GM23338 (cell line): Measurements from ENCODE around the gene ZBTB14. TPM values are rescaled to one million over a fixed set of nuclear protein-coding genes. Genes with fewer than 3 reads are reported as not detected.

Experiments used
- ATAC-seq: fragments of 200-7000 bp; cut with Tn5 transposase; 3 replicates; pipeline ENCODE4 v1.9.1; 2020
- DNase-seq: peaks from one replicate; pipeline ENCODE4 v3.0.0-alpha.2; 2015; ENCODE audit warnings: low spot score
- H2AFZ ChIP-seq: fragments of 200-600 bp; sonication (generic); 2 replicates; pipeline ENCODE4 v1.8.0; 2016; ENCODE audit warnings: antibody characterized with exemption, mild to moderate bottlenecking, moderate library complexity
- H3F3A ChIP-seq: fragments of 200-600 bp; sonication (generic); replicated peaks from 2 replicates; pipeline ENCODE4 v1.8.0; 2017; ENCODE audit warnings: antibody characterized with exemption, mixed run types, low read depth
- H3K27ac ChIP-seq: fragments of 200-600 bp; sonication (generic); 2 replicates; pipeline ENCODE4 v1.6.1; 2016; ENCODE audit warnings: low read depth
- H3K27me3 ChIP-seq: fragments of 200-600 bp; sonication (generic); 2 replicates; pipeline ENCODE4 v1.8.0; 2016; ENCODE audit warnings: mild to moderate bottlenecking, mixed run types, moderate library complexity; ENCODE audit not compliant: insufficient read depth
- H3K36me3 ChIP-seq: fragments of 200-600 bp; sonication (generic); 2 replicates; pipeline ENCODE4 v1.8.0; 2016; ENCODE audit warnings: mild to moderate bottlenecking; ENCODE audit not compliant: insufficient read depth
- H3K4me1 ChIP-seq: fragments of 200-600 bp; sonication (generic); 2 replicates; pipeline ENCODE4 v1.8.0; 2016; ENCODE audit warnings: mild to moderate bottlenecking, moderate library complexity; ENCODE audit not compliant: insufficient read depth
- H3K4me2 ChIP-seq: fragments of 200-600 bp; sonication (generic); 2 replicates; pipeline ENCODE4 v1.7.1; 2017; ENCODE audit warnings: mixed run types
- H3K4me3 ChIP-seq: fragments of 200-600 bp; sonication (generic); 2 replicates; pipeline ENCODE4 v1.6.1; 2016; ENCODE audit warnings: mixed run types
- H3K79me2 ChIP-seq: fragments of 200-600 bp; sonication (generic); replicated peaks from 2 replicates; pipeline ENCODE4 v1.8.0; 2017; ENCODE audit warnings: mild to moderate bottlenecking; ENCODE audit not compliant: insufficient read depth
- H3K9me2 ChIP-seq: fragments of 200-600 bp; sonication (generic); 2 replicates; pipeline ENCODE4 v1.8.0; 2017; ENCODE audit not compliant: insufficient read depth
- H4K20me1 ChIP-seq: fragments of 200-600 bp; sonication (generic); replicated peaks from 2 replicates; pipeline ENCODE4 v1.8.0; 2017; ENCODE audit warnings: mild to moderate bottlenecking; ENCODE audit not compliant: insufficient read depth
- H3K27ac Mint-ChIP-seq: 2 replicates; pipeline ENCODE4 v1.8.0; 2020; ENCODE audit warnings: inconsistent platforms, mild to moderate bottlenecking, moderate library complexity, mixed read lengths
- H3K27me3 Mint-ChIP-seq: 3 replicates; pipeline ENCODE4 v1.8.0; 2022; ENCODE audit warnings: low read depth, mild to moderate bottlenecking, moderate library complexity, mixed read lengths, inconsistent platforms; ENCODE audit not compliant: insufficient read depth, poor library complexity
- H3K36me3 Mint-ChIP-seq: 3 replicates; pipeline ENCODE4 v1.8.0; 2021; ENCODE audit warnings: low read depth, mild to moderate bottlenecking, inconsistent platforms, moderate library complexity, mixed read lengths
- H3K4me1 Mint-ChIP-seq: 3 replicates; pipeline ENCODE4 v1.8.0; 2020; ENCODE audit warnings: mild to moderate bottlenecking, inconsistent platforms, mixed read lengths
- H3K4me3 Mint-ChIP-seq: 3 replicates; pipeline ENCODE4 v1.8.0; 2021; ENCODE audit warnings: moderate library complexity, mild to moderate bottlenecking, inconsistent platforms, mixed read lengths
- H3K9me3 Mint-ChIP-seq: 3 replicates; pipeline ENCODE4 v1.8.0; 2020; ENCODE audit warnings: moderate library complexity, mild to moderate bottlenecking, inconsistent platforms, mixed read lengths
- CREB1 ChIP-seq: fragments of 250-450 bp; sonication (Bioruptor Pico); IDR thresholded peaks from 2 replicates; pipeline ENCODE4 v1.5.0; 2020; ENCODE audit warnings: low read depth, mild to moderate bottlenecking, moderate library complexity
- EZH2phosphoT487 ChIP-seq: fragments of 200-600 bp; sonication (generic); IDR thresholded peaks from one replicate; pipeline ENCODE4 v1.8.1; 2018; ENCODE audit warnings: antibody characterized with exemption; ENCODE audit not compliant: unreplicated experiment
- NANOG ChIP-seq: IDR thresholded peaks from 2 replicates; pipeline ENCODE4 v1.6.1; 2016; ENCODE audit warnings: antibody characterized with exemption, borderline replicate concordance
- POLR2AphosphoS5 ChIP-seq: IDR thresholded peaks from 2 replicates; pipeline ENCODE4 v1.6.1; 2016; ENCODE audit warnings: antibody characterized with exemption, low read depth
- ZNF114 ChIP-seq: fragments of 250-450 bp; sonication (Bioruptor Pico); IDR thresholded peaks from 2 replicates; pipeline ENCODE4 v1.5.0; 2020; ENCODE audit warnings: mild to moderate bottlenecking, moderate library complexity
- ZNF331 ChIP-seq: fragments of 250-450 bp; sonication (Bioruptor Pico); IDR thresholded peaks from 2 replicates; pipeline ENCODE4 v1.5.0; 2020; ENCODE audit warnings: low read depth, mild to moderate bottlenecking, moderate library complexity
- polyA plus RNA-seq: library from polyadenylated mRNA; unstranded; fragments of >200 nt; fragmentation: Nextera tagmentation; extraction: Ambion mirVana; gene quantifications from 2 replicates; pipeline ENCODE4 v1.2.1, GENCODE V29; 2016
- total RNA-seq: library from RNA; depleted of rRNA; stranded (reverse); fragments of >200 nt; shearing (Covaris generic); gene quantifications from 2 replicates; pipeline ENCODE4 v1.2.3, GENCODE V29; 2014
- TF ChIP-seq, protein P1 (sequence below): fragments of 250-450 bp; sonication (Bioruptor Pico); IDR thresholded peaks from 2 replicates; pipeline ENCODE4 v1.5.0; 2020; ENCODE audit warnings: mild to moderate bottlenecking, moderate library complexity
- TF ChIP-seq, protein P2 (sequence below): IDR thresholded peaks from one replicate; pipeline ENCODE4 v1.6.1; 2018; ENCODE audit warnings: antibody characterized with exemption; ENCODE audit not compliant: unreplicated experiment
- TF ChIP-seq, protein P3 (sequence below), 2 experiments: fragments of 200-600 bp in 1 of 2; sonication (generic) in 1 of 2; conservative IDR thresholded peaks; 2 replicates each; pipeline versions ENCODE4 v1.5.1 to v1.6.1; 2016 to 2017; ENCODE audit warnings: antibody characterized with exemption in 2 of 2, low read depth in 2 of 2, mild to moderate bottlenecking in 2 of 2, moderate library complexity in 1 of 2

ZBTB14 gene
- total and polyA plus RNA-seq, 2 experiments from 2014 or later = 5.2 to 16.8 TPM

DNA sequence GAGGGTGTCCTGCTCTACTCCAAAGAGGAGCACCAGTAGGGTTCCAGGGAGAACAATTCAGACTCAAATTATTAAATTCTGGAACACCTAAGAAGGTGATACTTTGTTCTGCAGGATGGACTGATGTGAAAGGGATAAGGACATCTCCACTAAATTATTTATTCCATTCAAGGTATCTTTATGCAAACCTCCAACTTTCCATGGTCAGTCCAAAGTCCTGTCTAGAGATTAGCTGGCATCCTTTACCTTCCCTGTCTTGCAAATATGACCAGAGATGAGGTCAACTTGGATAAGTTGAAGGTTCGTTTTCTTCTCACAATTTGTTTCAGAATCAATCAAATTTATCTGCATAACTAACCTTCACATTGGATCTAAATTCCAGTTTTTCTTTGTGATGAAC is 8.7 kb upstream of the ZBTB14 start:
- Histone ChIP-seq H3K27me3 (no peaks in the 10 kb centered on the region), H3K27ac (no peak overlapping the region), H3F3A (0 out of 2 replicates have a peak, but pooled peaks cover 4% of the 10 kb centered on the region), H3K79me2 (no peaks in the 10 kb centered on the region), H4K20me1 (no peaks in the 10 kb centered on the region), H3K9me2 (no peaks in the 10 kb centered on the region), H2AFZ (no peak overlapping the region), H3K4me3 (no peak overlapping the region), H3K36me3 (no peaks in the 10 kb centered on the region), H3K4me2 (no peak overlapping the region), H3K4me1 (no peaks in the 10 kb centered on the region)
- no peak for TF ChIP-seq EZH2phosphoT487
- TF ChIP-seq NANOG = no peak
- TF ChIP-seq, protein P1, sequence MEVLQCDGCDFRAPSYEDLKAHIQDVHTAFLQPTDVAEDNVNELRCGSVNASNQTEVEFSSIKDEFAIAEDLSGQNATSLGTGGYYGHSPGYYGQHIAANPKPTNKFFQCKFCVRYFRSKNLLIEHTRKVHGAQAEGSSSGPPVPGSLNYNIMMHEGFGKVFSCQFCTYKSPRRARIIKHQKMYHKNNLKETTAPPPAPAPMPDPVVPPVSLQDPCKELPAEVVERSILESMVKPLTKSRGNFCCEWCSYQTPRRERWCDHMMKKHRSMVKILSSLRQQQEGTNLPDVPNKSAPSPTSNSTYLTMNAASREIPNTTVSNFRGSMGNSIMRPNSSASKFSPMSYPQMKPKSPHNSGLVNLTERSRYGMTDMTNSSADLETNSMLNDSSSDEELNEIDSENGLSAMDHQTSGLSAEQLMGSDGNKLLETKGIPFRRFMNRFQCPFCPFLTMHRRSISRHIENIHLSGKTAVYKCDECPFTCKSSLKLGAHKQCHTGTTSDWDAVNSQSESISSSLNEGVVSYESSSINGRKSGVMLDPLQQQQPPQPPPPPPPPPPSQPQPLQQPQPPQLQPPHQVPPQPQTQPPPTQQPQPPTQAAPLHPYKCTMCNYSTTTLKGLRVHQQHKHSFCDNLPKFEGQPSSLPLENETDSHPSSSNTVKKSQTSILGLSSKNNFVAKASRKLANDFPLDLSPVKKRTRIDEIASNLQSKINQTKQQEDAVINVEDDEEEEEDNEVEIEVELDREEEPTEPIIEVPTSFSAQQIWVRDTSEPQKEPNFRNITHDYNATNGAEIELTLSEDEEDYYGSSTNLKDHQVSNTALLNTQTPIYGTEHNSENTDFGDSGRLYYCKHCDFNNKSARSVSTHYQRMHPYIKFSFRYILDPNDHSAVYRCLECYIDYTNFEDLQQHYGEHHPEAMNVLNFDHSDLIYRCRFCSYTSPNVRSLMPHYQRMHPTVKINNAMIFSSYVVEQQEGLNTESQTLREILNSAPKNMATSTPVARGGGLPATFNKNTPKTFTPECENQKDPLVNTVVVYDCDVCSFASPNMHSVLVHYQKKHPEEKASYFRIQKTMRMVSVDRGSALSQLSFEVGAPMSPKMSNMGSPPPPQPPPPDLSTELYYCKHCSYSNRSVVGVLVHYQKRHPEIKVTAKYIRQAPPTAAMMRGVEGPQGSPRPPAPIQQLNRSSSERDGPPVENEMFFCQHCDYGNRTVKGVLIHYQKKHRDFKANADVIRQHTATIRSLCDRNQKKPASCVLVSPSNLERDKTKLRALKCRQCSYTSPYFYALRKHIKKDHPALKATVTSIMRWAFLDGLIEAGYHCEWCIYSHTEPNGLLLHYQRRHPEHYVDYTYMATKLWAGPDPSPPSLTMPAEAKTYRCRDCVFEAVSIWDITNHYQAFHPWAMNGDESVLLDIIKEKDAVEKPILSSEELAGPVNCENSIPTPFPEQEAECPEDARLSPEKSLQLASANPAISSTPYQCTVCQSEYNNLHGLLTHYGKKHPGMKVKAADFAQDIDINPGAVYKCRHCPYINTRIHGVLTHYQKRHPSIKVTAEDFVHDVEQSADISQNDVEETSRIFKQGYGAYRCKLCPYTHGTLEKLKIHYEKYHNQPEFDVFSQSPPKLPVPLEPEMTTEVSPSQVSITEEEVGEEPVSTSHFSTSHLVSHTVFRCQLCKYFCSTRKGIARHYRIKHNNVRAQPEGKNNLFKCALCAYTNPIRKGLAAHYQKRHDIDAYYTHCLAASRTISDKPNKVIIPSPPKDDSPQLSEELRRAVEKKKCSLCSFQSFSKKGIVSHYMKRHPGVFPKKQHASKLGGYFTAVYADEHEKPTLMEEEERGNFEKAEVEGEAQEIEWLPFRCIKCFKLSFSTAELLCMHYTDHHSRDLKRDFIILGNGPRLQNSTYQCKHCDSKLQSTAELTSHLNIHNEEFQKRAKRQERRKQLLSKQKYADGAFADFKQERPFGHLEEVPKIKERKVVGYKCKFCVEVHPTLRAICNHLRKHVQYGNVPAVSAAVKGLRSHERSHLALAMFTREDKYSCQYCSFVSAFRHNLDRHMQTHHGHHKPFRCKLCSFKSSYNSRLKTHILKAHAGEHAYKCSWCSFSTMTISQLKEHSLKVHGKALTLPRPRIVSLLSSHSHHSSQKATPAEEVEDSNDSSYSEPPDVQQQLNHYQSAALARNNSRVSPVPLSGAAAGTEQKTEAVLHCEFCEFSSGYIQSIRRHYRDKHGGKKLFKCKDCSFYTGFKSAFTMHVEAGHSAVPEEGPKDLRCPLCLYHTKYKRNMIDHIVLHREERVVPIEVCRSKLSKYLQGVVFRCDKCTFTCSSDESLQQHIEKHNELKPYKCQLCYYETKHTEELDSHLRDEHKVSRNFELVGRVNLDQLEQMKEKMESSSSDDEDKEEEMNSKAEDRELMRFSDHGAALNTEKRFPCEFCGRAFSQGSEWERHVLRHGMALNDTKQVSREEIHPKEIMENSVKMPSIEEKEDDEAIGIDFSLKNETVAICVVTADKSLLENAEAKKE (CRISPR knock-in tag) = no peak
- no peaks in the 10 kb centered on the region for H3K36me3 Mint-ChIP-seq
- ATAC-seq (no peak), DNase-seq (no peak)
- H3K27ac Mint-ChIP-seq = no peak overlapping the region
- H3K27me3 Mint-ChIP-seq = peaks cover 3% of the 10 kb centered on the region
- H3K4me3 Mint-ChIP-seq = no peak overlapping the region
- no peaks in the 10 kb centered on the region for H3K4me1 Mint-ChIP-seq
- H3K9me3 Mint-ChIP-seq = no peaks in the 10 kb centered on the region

DNA sequence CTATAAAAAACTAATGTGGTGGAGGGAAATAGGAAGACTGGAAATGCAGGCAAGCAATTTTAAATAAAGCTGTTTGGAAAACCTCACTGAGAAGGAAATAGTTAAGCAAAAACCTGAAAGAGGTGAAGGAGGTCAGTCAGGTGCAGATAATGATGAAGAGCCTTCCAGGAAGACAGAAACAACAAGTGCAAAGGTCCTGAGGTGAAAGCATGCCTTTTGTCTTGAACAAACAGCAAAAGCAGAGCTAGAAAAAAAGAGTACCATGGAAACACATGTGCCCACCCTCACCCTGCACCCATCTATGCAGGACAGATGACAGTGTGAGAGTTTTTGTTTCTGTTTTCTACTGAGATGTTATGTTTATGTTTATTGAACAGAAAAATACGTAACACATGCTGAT is 8.1 kb upstream of the ZBTB14 start:
- Histone ChIP-seq H3K4me2 (no peak overlapping the region), H3K79me2 (no peaks in the 10 kb centered on the region), H3K4me3 (no peak overlapping the region), H3K27ac (no peak overlapping the region), H3K27me3 (no peaks in the 10 kb centered on the region; the same call in 1 of the 2 replicates), H3F3A (0 out of 2 replicates have a peak, but pooled peaks cover 4% of the 10 kb centered on the region), H4K20me1 (no peaks in the 10 kb centered on the region), H2AFZ (no peak overlapping the region), H3K9me2 (no peaks in the 10 kb centered on the region), H3K36me3 (no peaks in the 10 kb centered on the region), H3K4me1 (no peaks in the 10 kb centered on the region)
- Mint-ChIP-seq H3K9me3 (no peaks in the 10 kb centered on the region), H3K4me1 (peaks cover under 1% of the 10 kb centered on the region; the same call in 1 of the 3 replicates), H3K36me3 (no peaks in the 10 kb centered on the region), H3K27me3 (peaks cover 5% of the 10 kb centered on the region), H3K27ac (no peak overlapping the region), H3K4me3 (no peak overlapping the region)
- ATAC-seq (no peak), DNase-seq (no peak)
- TF ChIP-seq ZNF331 (CRISPR knock-in tag) (no peak), EZH2phosphoT487 (no peak), CREB1 (CRISPR knock-in tag) (no peak), ZNF114 (CRISPR knock-in tag) (no peak), POLR2AphosphoS5 (no peak)
- TF ChIP-seq, protein P2, sequence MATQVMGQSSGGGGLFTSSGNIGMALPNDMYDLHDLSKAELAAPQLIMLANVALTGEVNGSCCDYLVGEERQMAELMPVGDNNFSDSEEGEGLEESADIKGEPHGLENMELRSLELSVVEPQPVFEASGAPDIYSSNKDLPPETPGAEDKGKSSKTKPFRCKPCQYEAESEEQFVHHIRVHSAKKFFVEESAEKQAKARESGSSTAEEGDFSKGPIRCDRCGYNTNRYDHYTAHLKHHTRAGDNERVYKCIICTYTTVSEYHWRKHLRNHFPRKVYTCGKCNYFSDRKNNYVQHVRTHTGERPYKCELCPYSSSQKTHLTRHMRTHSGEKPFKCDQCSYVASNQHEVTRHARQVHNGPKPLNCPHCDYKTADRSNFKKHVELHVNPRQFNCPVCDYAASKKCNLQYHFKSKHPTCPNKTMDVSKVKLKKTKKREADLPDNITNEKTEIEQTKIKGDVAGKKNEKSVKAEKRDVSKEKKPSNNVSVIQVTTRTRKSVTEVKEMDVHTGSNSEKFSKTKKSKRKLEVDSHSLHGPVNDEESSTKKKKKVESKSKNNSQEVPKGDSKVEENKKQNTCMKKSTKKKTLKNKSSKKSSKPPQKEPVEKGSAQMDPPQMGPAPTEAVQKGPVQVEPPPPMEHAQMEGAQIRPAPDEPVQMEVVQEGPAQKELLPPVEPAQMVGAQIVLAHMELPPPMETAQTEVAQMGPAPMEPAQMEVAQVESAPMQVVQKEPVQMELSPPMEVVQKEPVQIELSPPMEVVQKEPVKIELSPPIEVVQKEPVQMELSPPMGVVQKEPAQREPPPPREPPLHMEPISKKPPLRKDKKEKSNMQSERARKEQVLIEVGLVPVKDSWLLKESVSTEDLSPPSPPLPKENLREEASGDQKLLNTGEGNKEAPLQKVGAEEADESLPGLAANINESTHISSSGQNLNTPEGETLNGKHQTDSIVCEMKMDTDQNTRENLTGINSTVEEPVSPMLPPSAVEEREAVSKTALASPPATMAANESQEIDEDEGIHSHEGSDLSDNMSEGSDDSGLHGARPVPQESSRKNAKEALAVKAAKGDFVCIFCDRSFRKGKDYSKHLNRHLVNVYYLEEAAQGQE = no peak
- TF ChIP-seq, protein P3, sequence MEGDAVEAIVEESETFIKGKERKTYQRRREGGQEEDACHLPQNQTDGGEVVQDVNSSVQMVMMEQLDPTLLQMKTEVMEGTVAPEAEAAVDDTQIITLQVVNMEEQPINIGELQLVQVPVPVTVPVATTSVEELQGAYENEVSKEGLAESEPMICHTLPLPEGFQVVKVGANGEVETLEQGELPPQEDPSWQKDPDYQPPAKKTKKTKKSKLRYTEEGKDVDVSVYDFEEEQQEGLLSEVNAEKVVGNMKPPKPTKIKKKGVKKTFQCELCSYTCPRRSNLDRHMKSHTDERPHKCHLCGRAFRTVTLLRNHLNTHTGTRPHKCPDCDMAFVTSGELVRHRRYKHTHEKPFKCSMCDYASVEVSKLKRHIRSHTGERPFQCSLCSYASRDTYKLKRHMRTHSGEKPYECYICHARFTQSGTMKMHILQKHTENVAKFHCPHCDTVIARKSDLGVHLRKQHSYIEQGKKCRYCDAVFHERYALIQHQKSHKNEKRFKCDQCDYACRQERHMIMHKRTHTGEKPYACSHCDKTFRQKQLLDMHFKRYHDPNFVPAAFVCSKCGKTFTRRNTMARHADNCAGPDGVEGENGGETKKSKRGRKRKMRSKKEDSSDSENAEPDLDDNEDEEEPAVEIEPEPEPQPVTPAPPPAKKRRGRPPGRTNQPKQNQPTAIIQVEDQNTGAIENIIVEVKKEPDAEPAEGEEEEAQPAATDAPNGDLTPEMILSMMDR (conservative IDR thresholded peaks at IDR 0.05; ENCODE audit: low read depth in 2 of 2) = no peak
